GM06990 (cell line): ENCODE data around the gene TUBG1.
A peak's percentile ranks its signal among the peaks of the same experiment; 100 is the strongest.
"Not testable (repeated sequence)": the region's sequence is repeated elsewhere in the genome, so short reads cannot be mapped to it uniquely, and the experiment has no call there.

Source experiments
- DNase-seq: peaks from one replicate; pipeline ENCODE4 v3.0.0-alpha.2; 2011; ENCODE audit not compliant: insufficient read length; ENCODE audit errors: extremely low read depth
- H3K27me3 ChIP-seq: replicated peaks from 2 replicates; pipeline ENCODE4 v1.6.0; 2011; ENCODE audit warnings: low read length; ENCODE audit not compliant: control insufficient read depth, insufficient read depth
- H3K36me3 ChIP-seq: 2 replicates; pipeline ENCODE4 v1.5.1; 2011; ENCODE audit warnings: low read length; ENCODE audit not compliant: control insufficient read depth, insufficient read depth
- H3K4me3 ChIP-seq: replicated peaks from 2 replicates; pipeline ENCODE4 v1.5.1; 2011; ENCODE audit warnings: low read depth, mild to moderate bottlenecking, control low read depth, low read length
- CTCF ChIP-seq: IDR thresholded peaks from 2 replicates; pipeline ENCODE4 v1.5.1; 2011; ENCODE audit warnings: low read length, control low read depth, mild to moderate bottlenecking, inconsistent platforms; ENCODE audit not compliant: insufficient read depth, poor library complexity, severe bottlenecking

TUBG1 gene

GRCh38 chr17:42651392-42651791, 41.9 kb downstream of the TUBG1 start:
- TF ChIP-seq CTCF = no peak
- no peaks in the 10 kb centered on the region for H3K27me3 ChIP-seq
- H3K4me3 ChIP-seq = no peak overlapping the region
- H3K36me3 ChIP-seq = no peaks in the 10 kb centered on the region
- DNase-seq = no peak

GRCh38 chr17:42653179-42654124, 44.0 kb downstream of the TUBG1 start:
- H3K36me3 ChIP-seq = no peaks in the 10 kb centered on the region
- H3K27me3 ChIP-seq = no peaks in the 10 kb centered on the region
- no peak overlapping the region for H3K4me3 ChIP-seq
- no peak for TF ChIP-seq CTCF
- no peak for DNase-seq

GRCh38 chr17:42655528-42655927, 46.0 kb downstream of the TUBG1 start:
- DNase-seq = no peak
- Histone ChIP-seq H3K4me3 (no peak overlapping the region), H3K27me3 (no peaks in the 10 kb centered on the region), H3K36me3 (no peaks in the 10 kb centered on the region; the same call in 1 of the 2 replicates)
- no peak for TF ChIP-seq CTCF

GRCh38 chr17:42657824-42658588, 48.5 kb downstream of the TUBG1 start:
- H3K4me3 ChIP-seq = no peak overlapping the region
- TF ChIP-seq CTCF = no peak
- no peaks in the 10 kb centered on the region; the same call in 1 of the 2 replicates for H3K36me3 ChIP-seq
- no peak for DNase-seq
- no peaks in the 10 kb centered on the region for H3K27me3 ChIP-seq

DNA sequence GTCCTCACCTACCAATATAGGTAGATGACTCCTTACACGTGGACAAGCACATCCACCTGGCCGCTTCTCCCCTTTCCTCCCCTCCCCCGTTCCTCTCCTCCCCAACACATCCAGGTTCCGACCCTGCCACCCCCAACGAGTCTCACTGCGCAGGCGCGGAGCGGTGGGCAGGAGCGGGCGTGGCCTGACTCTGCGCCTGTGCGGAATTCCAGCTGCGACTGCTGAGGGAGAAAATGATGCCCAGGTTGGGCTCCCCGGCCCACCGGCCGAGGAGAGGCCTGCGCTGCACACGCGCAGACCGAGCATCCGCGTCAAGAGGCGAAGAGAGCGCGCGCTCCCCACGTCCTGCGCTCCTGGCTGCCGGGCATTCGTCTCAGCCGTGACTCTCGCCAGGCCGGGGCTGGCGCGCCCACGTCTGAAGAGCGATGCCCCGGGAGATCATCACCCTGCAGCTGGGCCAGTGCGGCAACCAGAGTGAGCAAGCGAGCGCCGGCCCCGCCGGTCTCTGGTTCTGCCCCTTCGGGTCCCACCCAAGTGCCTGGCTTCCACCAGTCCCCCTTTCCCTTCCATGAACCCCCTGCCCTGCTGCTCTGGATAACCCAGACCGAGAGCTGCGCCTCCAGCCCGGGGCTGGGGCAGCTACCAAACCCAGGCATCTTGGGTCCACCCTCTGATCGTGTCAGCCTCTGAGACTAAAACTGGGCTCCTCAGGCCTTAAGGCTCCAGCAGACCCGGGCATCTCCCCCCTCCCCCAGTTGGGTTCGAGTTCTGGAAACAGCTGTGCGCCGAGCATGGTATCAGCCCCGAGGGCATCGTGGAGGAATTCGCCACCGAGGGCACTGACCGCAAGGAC, 49.8 kb downstream of the TUBG1 start, which contains the start of gene TUBG2:
TSS of gene TUBG2 (plus strand) at position 206 of the 853 bp plus-strand sequence. CDS start at position 426, 220 bp downstream.
- no peak for TF ChIP-seq CTCF
- no peaks in the 10 kb centered on the region for H3K27me3 ChIP-seq
- DNase-seq = peak; percentile 87
- H3K36me3 ChIP-seq = no peaks in the 10 kb centered on the region; the same call in 1 of the 2 replicates
- H3K4me3 ChIP-seq = peak within 1 kb of the TSS; percentile 78

DNA sequence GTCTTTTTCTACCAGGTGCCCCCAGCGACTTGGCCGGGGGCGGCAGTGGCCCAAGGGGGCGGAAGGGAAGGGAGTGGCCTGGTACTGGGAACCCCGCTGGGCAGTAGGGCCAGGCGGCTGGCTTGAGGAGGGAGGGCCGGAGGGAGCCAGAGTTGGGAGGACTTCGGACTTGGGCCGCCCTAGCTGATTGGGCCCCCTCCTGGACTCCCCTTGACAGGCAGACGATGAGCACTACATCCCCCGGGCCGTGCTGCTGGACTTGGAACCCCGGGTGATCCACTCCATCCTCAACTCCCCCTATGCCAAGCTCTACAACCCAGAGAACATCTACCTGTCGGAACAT, 50.4 kb downstream of the TUBG1 start:
- not testable (repeated sequence) for H3K36me3 ChIP-seq, DNase-seq, H3K27me3 ChIP-seq
- peak overlapping the region; percentile 78 for H3K4me3 ChIP-seq
